Stomach (tissue), 4 donors: ENCODE data around the gene UGT2B28.
A peak's percentile ranks its signal among the peaks of the same experiment; 100 is the strongest.
"Not testable (repeated sequence)": the region's sequence is repeated elsewhere in the genome, so short reads cannot be mapped to it uniquely, and the experiment has no call there.

Experiments used
- POLR2A ChIP-seq, 4 donors: fragments of 450-650 bp; IDR thresholded peaks; one replicate each; pipeline ENCODE4 v1.6.1; 2016; ENCODE audit warnings: antibody characterized with exemption in 4 of 4, control low read depth in 2 of 4, mild to moderate bottlenecking in 1 of 4, moderate library complexity in 1 of 4
- TF ChIP-seq, protein P1 (sequence below), 7 experiments: fragments of 450-650 bp in 4 of 7; fragments of 200-600 bp in 3 of 7; sonication (generic) in 3 of 7; IDR thresholded peaks; one replicate each; pipeline ENCODE4 v1.5.1; 2016 to 2019; ENCODE audit warnings: antibody characterized with exemption in 7 of 7, control low read depth in 2 of 7, mild to moderate bottlenecking in 1 of 7

DNA sequence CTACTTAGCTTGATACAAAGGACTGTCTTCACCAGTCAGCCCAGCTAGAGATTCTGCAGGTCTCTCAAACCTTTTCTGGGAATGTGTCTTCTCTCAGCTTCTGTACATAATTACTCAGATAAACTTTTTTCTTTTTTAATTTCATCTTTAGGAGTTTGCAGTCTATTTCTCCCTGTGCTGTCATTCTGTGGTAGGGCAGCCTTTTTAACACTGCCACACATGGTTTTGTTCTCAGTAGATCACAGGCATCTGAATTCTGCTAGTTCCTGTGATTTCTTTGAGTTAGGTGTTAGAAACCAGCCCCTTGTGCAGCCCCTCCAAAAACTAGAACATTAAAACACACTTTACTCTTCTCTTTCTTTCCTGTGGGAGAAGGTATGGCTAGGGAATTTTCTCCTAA lies 55.2 kb downstream of the UGT2B28 start:
- TF ChIP-seq, protein P1, sequence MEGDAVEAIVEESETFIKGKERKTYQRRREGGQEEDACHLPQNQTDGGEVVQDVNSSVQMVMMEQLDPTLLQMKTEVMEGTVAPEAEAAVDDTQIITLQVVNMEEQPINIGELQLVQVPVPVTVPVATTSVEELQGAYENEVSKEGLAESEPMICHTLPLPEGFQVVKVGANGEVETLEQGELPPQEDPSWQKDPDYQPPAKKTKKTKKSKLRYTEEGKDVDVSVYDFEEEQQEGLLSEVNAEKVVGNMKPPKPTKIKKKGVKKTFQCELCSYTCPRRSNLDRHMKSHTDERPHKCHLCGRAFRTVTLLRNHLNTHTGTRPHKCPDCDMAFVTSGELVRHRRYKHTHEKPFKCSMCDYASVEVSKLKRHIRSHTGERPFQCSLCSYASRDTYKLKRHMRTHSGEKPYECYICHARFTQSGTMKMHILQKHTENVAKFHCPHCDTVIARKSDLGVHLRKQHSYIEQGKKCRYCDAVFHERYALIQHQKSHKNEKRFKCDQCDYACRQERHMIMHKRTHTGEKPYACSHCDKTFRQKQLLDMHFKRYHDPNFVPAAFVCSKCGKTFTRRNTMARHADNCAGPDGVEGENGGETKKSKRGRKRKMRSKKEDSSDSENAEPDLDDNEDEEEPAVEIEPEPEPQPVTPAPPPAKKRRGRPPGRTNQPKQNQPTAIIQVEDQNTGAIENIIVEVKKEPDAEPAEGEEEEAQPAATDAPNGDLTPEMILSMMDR (IDR thresholded peaks at IDR 0.05) = peak in 1 of 7 experiments; percentile 27
- TF ChIP-seq POLR2A (IDR thresholded peaks at IDR 0.05) = not testable (repeated sequence)
